Activated T-helper 17 cell treated with anti-CD3 and anti-CD28 coated beads, Interleukin-2, amount 50 U/mL, for 72 hours (primary cell): ENCODE measurements around the gene NEURL1. TPM values are rescaled to one million over a fixed set of nuclear protein-coding genes. Genes with fewer than 3 reads are reported as not detected.
"Not testable (repeated sequence)": the region's sequence is repeated elsewhere in the genome, so short reads cannot be mapped to it uniquely, and the experiment has no call there.

Source experiments
- ATAC-seq: fragments of 150-1000 bp; cut with Tn5 transposase; replicated peaks from 2 replicates; pipeline ENCODE4 v1.10.0; 2021; ENCODE audit warnings: mild to moderate bottlenecking, moderate library complexity
- H3K27ac Mint-ChIP-seq: one replicate; pipeline ENCODE4 v1.8.0; 2022; ENCODE audit warnings: mixed read lengths
- H3K27me3 Mint-ChIP-seq: one replicate; pipeline ENCODE4 v1.8.0; 2022; ENCODE audit warnings: mixed read lengths
- H3K36me3 Mint-ChIP-seq: one replicate; pipeline ENCODE4 v1.8.0; 2022; ENCODE audit warnings: low read depth, mild to moderate bottlenecking, mixed read lengths
- H3K4me1 Mint-ChIP-seq: one replicate; pipeline ENCODE4 v1.8.0; 2022; ENCODE audit warnings: mixed read lengths
- H3K4me3 Mint-ChIP-seq: one replicate; pipeline ENCODE4 v1.8.0; 2022; ENCODE audit warnings: mild to moderate bottlenecking, mixed read lengths
- H3K9me3 Mint-ChIP-seq: one replicate; pipeline ENCODE4 v1.8.0; 2022; ENCODE audit warnings: mixed read lengths
- total RNA-seq, 2 donors: library from RNA; stranded (reverse); gene quantifications; one replicate each; pipeline ENCODE4 v1.2.3, GENCODE V29; 2022

The NEURL1 gene
- total RNA-seq, 2 donors from 2014 or later = 2.1 to 3.7 TPM

GRCh38 chr10:103473261-103473671, 20.2 kb upstream of the NEURL1 start:
- Mint-ChIP-seq H3K4me1 (peaks cover 20% of the 10 kb centered on the region), H3K27me3 (no peaks in the 10 kb centered on the region)
- ATAC-seq = no peak

DNA sequence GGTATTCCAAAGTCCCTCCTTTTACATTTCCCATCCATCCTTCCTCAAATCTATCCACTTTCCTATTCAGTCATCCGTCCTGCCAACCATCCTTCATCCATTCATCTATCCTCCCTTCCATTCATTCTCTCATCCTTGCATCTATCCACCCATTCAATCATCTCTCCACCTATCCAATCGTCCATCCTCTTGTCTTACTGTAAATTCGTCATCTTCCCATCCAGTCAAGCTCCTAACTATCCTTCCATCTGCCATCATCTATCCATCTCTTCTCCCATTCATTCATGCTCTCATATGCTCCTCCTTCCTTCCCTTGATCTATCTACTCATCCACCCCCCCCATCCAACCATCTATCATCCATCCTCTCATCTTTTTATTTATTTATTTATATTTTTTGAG, 19.4 kb upstream of the NEURL1 start:
- ATAC-seq = no peak
- Mint-ChIP-seq H3K9me3 (no peaks in the 10 kb centered on the region), H3K36me3 (no peaks in the 10 kb centered on the region), H3K4me3 (no peak overlapping the region), H3K27ac (no peak overlapping the region), H3K27me3 (no peaks in the 10 kb centered on the region), H3K4me1 (peaks cover 19% of the 10 kb centered on the region)

More at GRCh38 chr10:103473261-103473671, 20.2 kb upstream of the NEURL1 start:
- Mint-ChIP-seq H3K27ac (no peak overlapping the region), H3K9me3 (no peaks in the 10 kb centered on the region), H3K4me3 (no peak overlapping the region), H3K36me3 (no peaks in the 10 kb centered on the region)

- Mint-ChIP-seq H3K4me3 (no peak overlapping the region), H3K36me3 (no peaks in the 10 kb centered on the region), H3K9me3 (no peaks in the 10 kb centered on the region), H3K27ac (no peak overlapping the region), H3K4me1 (peaks cover 9% of the 10 kb centered on the region), H3K27me3 (no peaks in the 10 kb centered on the region)
- ATAC-seq = no peak
Observed at GRCh38 chr10:103475437-103475836, 18.1 kb upstream of the NEURL1 start.

GRCh38 chr10:103476046-103476768, 17.3 kb upstream of the NEURL1 start:
- H3K27ac Mint-ChIP-seq = no peak overlapping the region
- H3K9me3 Mint-ChIP-seq = no peaks in the 10 kb centered on the region
- peaks cover under 1% of the 10 kb centered on the region for H3K4me1 Mint-ChIP-seq
- H3K36me3 Mint-ChIP-seq = no peaks in the 10 kb centered on the region
- no peaks in the 10 kb centered on the region for H3K27me3 Mint-ChIP-seq
- no peak overlapping the region for H3K4me3 Mint-ChIP-seq
- ATAC-seq = peak; percentile 59

DNA sequence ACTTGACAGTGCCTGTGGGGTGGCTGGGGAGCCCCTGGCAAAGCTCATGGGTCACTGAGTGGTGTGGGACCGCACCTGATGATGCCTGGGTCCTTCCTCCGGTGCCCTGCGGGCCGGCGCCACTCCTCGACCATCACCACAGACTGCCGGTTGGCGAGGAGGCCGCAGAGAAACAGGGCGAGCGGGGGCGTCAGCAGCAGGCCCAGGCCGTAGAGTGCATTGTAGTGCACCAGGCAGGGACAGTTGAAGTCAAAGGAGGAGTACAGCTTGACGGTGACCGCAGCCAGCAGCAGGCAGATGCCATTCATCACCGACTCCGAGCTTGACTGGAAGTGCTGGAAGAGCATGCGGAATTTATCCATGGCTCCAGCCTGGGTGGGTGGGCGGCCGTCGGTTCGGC, 14.8 kb upstream of the NEURL1 start:
- Mint-ChIP-seq H3K27ac (no peak overlapping the region), H3K27me3 (no peaks in the 10 kb centered on the region), H3K36me3 (no peaks in the 10 kb centered on the region), H3K9me3 (no peaks in the 10 kb centered on the region), H3K4me1 (peaks cover 6% of the 10 kb centered on the region), H3K4me3 (no peak overlapping the region)
- ATAC-seq = no peak

DNA sequence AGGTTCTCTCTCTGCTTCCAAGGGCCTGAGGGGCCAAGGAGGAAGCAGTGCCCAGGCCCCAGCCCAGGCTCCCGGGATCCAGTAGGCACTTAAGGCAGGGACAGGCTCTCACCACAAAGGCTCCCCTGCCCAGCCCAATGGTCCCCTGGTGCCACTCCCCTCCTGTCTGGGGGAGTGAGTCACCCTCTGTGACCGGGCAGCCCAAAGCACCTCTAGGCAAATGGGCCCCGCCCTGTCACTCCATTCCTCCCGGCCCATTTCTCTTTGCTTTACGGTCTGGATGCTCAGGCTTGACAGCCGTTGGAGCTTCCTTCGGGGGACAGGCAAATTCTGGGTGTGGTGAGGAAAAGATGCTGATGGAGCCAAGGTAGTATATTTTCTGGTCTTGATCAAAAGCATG, 14.4 kb upstream of the NEURL1 start, which contains the start of gene CALHM3:
Gene CALHM3 (minus strand): TSS at position 106 of the 400 bp plus-strand sequence. CDS start 208 bp downstream, outside the sequence.
- H3K4me3 Mint-ChIP-seq = no peak within 1 kb of the TSS
- no peak for ATAC-seq
- H3K36me3 Mint-ChIP-seq = no peaks in the 10 kb centered on the region
- H3K27me3 Mint-ChIP-seq = no peaks in the 10 kb centered on the region
- no peaks in the 10 kb centered on the region for H3K9me3 Mint-ChIP-seq
- no peak within 1 kb of the TSS for H3K27ac Mint-ChIP-seq
- peaks cover 6% of the 10 kb centered on the region for H3K4me1 Mint-ChIP-seq

DNA sequence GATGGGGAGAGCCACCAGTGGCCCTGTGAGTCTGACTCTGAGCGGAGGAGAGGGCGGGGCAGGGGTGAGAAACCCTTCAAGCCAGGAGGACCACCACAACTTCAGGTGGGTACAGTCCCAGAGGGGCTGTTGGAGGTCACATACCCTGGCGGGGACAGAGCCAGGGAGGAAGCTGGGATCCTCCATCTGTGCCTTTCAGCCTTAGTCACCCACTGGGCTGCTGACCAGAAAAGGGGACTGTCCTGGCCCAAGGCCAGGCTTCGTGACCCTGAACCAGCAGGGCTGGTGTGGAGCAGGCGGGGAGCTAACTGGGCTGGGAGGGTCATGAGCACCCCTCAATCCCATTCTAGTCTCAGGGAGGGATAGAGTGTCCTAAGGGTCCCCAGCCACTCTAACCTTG, 13.0 kb upstream of the NEURL1 start:
- H3K9me3 Mint-ChIP-seq = no peaks in the 10 kb centered on the region
- peaks cover 6% of the 10 kb centered on the region for H3K4me1 Mint-ChIP-seq
- ATAC-seq = no peak
- H3K4me3 Mint-ChIP-seq = no peak overlapping the region
- no peak overlapping the region for H3K27ac Mint-ChIP-seq
- no peaks in the 10 kb centered on the region for H3K27me3 Mint-ChIP-seq
- no peaks in the 10 kb centered on the region for H3K36me3 Mint-ChIP-seq

GRCh38 chr10:103481974-103482531, 11.5 kb upstream of the NEURL1 start:
- no peak overlapping the region for H3K27ac Mint-ChIP-seq

DNA sequence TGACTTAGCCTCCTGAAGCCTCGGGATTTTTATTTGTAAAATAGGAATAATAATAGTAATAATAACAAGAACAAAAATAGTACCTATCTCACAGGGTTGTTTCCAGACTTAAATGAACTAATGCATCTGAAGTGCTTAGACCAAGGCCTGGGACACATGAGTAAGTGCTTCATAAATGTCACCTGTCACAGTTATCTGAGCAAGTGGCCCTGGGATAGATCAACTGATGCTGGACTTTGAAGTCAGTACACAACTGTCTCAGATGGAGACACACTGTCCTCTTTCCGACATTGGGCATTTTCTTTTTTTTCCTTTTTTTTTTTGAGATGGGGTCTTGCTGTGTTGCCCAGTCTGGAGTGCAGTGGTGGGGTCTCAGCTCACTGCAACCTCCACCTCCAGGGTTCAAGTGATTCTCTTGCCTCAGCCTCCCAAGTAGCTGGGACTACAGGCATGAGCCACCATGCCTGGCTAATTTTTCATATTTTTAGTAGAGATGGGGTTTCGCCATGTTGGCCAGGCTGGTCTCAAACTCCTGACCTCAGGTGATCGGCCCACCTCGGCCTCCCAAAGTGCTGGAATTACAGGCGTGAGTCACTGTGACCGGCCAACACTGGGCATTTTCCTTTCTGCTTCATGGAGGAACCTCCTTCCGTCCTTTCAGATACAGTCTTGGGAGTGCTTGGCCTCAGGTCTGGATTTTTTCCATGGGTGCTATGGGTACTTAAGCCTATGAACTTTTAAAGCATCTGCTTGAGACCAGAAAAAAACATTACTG, 6.7 kb upstream of the NEURL1 start:
- not testable (repeated sequence) for H3K27ac Mint-ChIP-seq, H3K4me1 Mint-ChIP-seq, H3K36me3 Mint-ChIP-seq, ATAC-seq, H3K4me3 Mint-ChIP-seq, H3K27me3 Mint-ChIP-seq, H3K9me3 Mint-ChIP-seq

More at GRCh38 chr10:103481974-103482531, 11.5 kb upstream of the NEURL1 start:
- ATAC-seq = peak; percentile 86
- no peaks in the 10 kb centered on the region for H3K9me3 Mint-ChIP-seq
- H3K27me3 Mint-ChIP-seq = no peaks in the 10 kb centered on the region
- no peak overlapping the region for H3K4me3 Mint-ChIP-seq
- no peaks in the 10 kb centered on the region for H3K36me3 Mint-ChIP-seq
- H3K4me1 Mint-ChIP-seq = peaks cover 6% of the 10 kb centered on the region

- no peaks in the 10 kb centered on the region for H3K36me3 Mint-ChIP-seq
- no peak overlapping the region for H3K27ac Mint-ChIP-seq
- no peaks in the 10 kb centered on the region for H3K9me3 Mint-ChIP-seq
- H3K4me1 Mint-ChIP-seq = no peaks in the 10 kb centered on the region
- H3K4me3 Mint-ChIP-seq = no peak overlapping the region
- no peak for ATAC-seq
- H3K27me3 Mint-ChIP-seq = peaks cover 7% of the 10 kb centered on the region
Observed at GRCh38 chr10:103487410-103487708, 6.1 kb upstream of the NEURL1 start.

DNA sequence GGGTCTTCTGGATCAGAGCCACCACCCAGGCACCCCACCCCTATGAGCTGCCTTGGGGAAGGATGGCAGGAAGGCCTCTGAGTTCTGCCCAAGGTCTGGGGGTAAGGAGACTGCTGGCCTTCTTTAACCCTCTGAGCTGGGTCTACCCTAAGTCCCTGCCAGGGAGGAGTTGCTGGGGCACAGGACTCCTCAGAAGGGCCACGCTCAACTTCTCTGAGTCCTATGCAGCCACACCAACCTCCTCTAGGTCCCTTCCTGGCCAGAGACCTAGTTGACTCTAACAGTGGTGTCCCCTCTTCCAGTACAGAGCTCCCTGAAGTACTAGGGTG, 2.6 kb upstream of the NEURL1 start:
- ATAC-seq = peak; percentile 27
- H3K27ac Mint-ChIP-seq = peak overlapping the region; percentile 4
- H3K4me3 Mint-ChIP-seq = no peak overlapping the region

GRCh38 chr10:103491729-103492364, 1.7 kb upstream of the NEURL1 start:
- Mint-ChIP-seq H3K27ac (peak overlapping the region; percentile 4), H3K36me3 (no peaks in the 10 kb centered on the region), H3K4me3 (peak overlapping the region; percentile 84), H3K4me1 (no peaks in the 10 kb centered on the region), H3K9me3 (no peaks in the 10 kb centered on the region), H3K27me3 (peaks cover 27% of the 10 kb centered on the region)
- no peak for ATAC-seq

More for the DNA sequence above, 2.6 kb upstream of the NEURL1 start:
- Mint-ChIP-seq H3K4me1 (no peaks in the 10 kb centered on the region), H3K27me3 (peaks cover 26% of the 10 kb centered on the region), H3K36me3 (no peaks in the 10 kb centered on the region), H3K9me3 (no peaks in the 10 kb centered on the region)

DNA sequence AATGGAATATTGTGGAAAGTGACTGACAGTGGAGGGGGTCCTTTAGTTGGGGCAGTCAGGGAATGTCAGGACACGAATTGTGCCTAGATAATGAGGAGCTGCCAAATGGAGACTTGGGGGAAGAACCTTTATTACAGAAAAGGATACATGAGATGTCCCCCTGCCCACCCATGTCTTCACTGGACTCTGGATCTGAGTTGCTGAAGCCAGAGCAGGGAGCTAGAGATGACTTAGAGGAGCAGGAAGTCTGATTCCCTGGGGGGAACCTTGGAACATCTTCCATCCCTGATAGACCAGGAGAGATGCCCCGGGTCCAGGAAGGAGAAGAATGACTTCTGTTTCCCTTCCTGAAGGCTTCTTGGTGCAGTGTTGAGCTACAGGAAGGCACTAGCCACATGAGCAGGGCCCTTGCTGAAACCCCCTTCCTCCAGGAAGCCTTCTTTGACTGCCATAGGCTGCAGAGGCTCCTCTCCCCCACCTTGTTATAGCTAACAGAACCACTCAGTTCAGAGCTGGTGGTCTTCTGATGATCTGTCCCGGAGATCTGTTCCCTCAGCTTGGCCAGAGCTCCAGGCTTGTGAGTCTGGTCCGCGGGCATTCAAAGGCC, 747 bp upstream of the NEURL1 start:
- no peaks in the 10 kb centered on the region for H3K36me3 Mint-ChIP-seq
- no peak overlapping the region for H3K27ac Mint-ChIP-seq
- H3K9me3 Mint-ChIP-seq = no peaks in the 10 kb centered on the region
- no peak for ATAC-seq
- H3K27me3 Mint-ChIP-seq = peaks cover 34% of the 10 kb centered on the region
- H3K4me1 Mint-ChIP-seq = no peaks in the 10 kb centered on the region
- H3K4me3 Mint-ChIP-seq = peak overlapping the region; percentile 84
